Activated B cell treated with CpG ODN at 0.5 μM for 24 hours (primary cell): ENCODE measurements around the gene SYNJ2. TPM values are rescaled to one million over a fixed set of nuclear protein-coding genes. Genes with fewer than 3 reads are reported as not detected.

Experiments used
- ATAC-seq: fragments of 200-7000 bp; cut with Tn5 transposase; one replicate; pipeline ENCODE4 v1.10.0; 2021; ENCODE audit warnings: low read depth, mild to moderate bottlenecking, moderate library complexity
- CTCF ChIA-PET: fragments of 350-600 bp; sonication (Branson Sonifier 250); formaldehyde crosslinking; loops from one replicate; lab custom pipeline; 2021; ENCODE audit warnings: antibody characterized with exemption; lab: Charles Lee
- POLR2A ChIA-PET: fragments of 350-600 bp; sonication (Branson Sonifier 250); formaldehyde crosslinking; loops from one replicate; lab custom pipeline; 2021; ENCODE audit warnings: antibody characterized with exemption; lab: Charles Lee
- DNase-seq: peaks from one replicate; pipeline ENCODE4 v3.0.0; 2022
- H3K27ac Mint-ChIP-seq: one replicate; pipeline ENCODE4 v1.8.0; 2020; ENCODE audit warnings: mixed read lengths
- H3K27me3 Mint-ChIP-seq: one replicate; pipeline ENCODE4 v1.8.0; 2021; ENCODE audit warnings: mixed read lengths
- H3K36me3 Mint-ChIP-seq: one replicate; pipeline ENCODE4 v1.8.0; 2021; ENCODE audit warnings: low read depth, mixed read lengths
- H3K4me1 Mint-ChIP-seq: one replicate; pipeline ENCODE4 v1.8.0; 2021; ENCODE audit warnings: mixed read lengths
- H3K4me3 Mint-ChIP-seq: one replicate; pipeline ENCODE4 v1.8.0; 2020; ENCODE audit warnings: mild to moderate bottlenecking, mixed read lengths
- H3K9me3 Mint-ChIP-seq: one replicate; pipeline ENCODE4 v1.8.0; 2020; ENCODE audit warnings: mixed read lengths
- intact Hi-C: fragments of 100-400 bp; cut with micrococcal nuclease; formaldehyde crosslinking; loops from one replicate; pipeline ENCODE4 v1.15.1; 2024
- total RNA-seq: library from RNA; stranded (reverse); gene quantifications from 2 replicates; pipeline ENCODE4 v1.2.3, GENCODE V29; 2022
- TF ChIP-seq, protein P1 (sequence below): fragments of 200-600 bp; IDR thresholded peaks from one replicate; pipeline ENCODE4 v1.8.0; 2022; ENCODE audit warnings: antibody characterized with exemption, mild to moderate bottlenecking

Gene SYNJ2
- total RNA-seq, 1 donor from 2014 or later = 25.0 TPM

DNA sequence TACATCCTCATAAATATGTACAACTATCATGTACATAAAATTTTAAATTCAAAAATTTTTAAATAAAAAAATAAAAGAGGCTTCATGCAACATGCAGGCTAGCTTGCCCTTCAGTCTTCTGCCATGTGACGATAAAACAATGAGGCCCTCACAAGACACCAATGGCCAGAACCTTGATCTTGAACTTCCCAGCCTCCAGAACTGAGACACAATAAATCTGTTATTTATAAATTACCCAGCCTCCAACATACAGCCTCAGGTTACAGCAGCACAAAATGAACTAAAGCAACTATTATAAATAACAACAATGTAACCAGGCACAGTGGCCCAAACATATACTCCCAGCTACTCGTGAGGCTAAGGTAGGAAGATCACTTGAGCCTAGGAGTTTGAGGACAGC is 143.6 kb downstream of the SYNJ2 start:
- POLR2A ChIA-PET = no interaction called here
- Mint-ChIP-seq H3K36me3 (peaks cover 10% of the 10 kb centered on the region), H3K27ac (no peak overlapping the region), H3K27me3 (no peaks in the 10 kb centered on the region), H3K4me1 (no peaks in the 10 kb centered on the region), H3K9me3 (no peaks in the 10 kb centered on the region), H3K4me3 (no peak overlapping the region)
- intact Hi-C loops = no loop called here
- ATAC-seq (no peak), DNase-seq (no peak)
- CTCF ChIA-PET = no interaction called here
- TF ChIP-seq, protein P1, sequence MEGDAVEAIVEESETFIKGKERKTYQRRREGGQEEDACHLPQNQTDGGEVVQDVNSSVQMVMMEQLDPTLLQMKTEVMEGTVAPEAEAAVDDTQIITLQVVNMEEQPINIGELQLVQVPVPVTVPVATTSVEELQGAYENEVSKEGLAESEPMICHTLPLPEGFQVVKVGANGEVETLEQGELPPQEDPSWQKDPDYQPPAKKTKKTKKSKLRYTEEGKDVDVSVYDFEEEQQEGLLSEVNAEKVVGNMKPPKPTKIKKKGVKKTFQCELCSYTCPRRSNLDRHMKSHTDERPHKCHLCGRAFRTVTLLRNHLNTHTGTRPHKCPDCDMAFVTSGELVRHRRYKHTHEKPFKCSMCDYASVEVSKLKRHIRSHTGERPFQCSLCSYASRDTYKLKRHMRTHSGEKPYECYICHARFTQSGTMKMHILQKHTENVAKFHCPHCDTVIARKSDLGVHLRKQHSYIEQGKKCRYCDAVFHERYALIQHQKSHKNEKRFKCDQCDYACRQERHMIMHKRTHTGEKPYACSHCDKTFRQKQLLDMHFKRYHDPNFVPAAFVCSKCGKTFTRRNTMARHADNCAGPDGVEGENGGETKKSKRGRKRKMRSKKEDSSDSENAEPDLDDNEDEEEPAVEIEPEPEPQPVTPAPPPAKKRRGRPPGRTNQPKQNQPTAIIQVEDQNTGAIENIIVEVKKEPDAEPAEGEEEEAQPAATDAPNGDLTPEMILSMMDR = no peak

DNA sequence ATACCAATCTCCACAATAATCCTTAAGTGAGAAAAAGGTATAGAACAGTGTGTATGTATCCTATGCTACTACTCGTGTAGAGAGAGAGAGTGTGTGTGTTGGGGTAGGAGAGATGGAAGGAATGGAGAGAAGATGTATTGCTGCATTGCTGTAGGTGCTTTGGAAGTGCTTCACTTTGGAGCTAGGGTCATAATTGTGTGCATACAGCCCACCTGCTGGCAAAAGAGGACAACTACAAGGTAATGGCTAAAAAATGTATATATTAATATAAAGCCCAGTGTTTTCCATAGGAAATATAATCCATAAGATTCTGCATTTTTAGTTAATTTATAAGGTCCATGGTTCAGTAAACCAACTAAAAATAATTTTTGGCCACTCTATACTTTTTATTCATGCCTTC is 150.3 kb downstream of the SYNJ2 start:
- TF ChIP-seq, protein P1 = peak; percentile 21
- H3K36me3 Mint-ChIP-seq = no peaks in the 10 kb centered on the region
- no peak for DNase-seq
- H3K27ac Mint-ChIP-seq = no peak overlapping the region
- ChIA-PET POLR2A (no interaction called here), CTCF (interaction anchor here (0.5 kb wide), 1 partner anchor 148 kb away, joined by 3 read pairs; no protein-coding TSS in a partner anchor)
- H3K4me3 Mint-ChIP-seq = no peak overlapping the region
- intact Hi-C loops = no loop called here
- no peaks in the 10 kb centered on the region for H3K27me3 Mint-ChIP-seq
- ATAC-seq = no peak
- H3K9me3 Mint-ChIP-seq = no peaks in the 10 kb centered on the region
- no peaks in the 10 kb centered on the region for H3K4me1 Mint-ChIP-seq

DNA sequence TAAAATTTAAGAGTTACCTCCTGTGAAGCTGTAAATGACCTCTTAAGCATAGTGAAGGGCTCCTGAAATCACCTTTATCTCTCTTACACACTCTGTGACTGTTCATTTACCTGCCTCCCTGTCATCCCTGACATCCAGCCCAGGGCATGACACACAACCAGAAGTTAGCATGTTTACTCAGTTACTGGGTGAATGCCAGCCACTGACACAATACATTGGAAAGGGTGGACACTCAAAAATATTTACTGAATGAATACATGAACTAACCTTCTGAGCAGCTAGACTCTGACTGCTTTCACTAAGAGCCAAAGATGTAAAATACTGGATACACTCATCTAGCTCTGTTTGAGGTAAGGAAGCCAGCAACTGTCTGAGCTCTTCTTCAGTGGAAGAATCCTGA is 161.1 kb downstream of the SYNJ2 start:
- intact Hi-C loops = no loop called here
- no peaks in the 10 kb centered on the region for H3K9me3 Mint-ChIP-seq
- ChIA-PET CTCF (no interaction called here), POLR2A (no interaction called here)
- no peak overlapping the region for H3K27ac Mint-ChIP-seq
- H3K4me3 Mint-ChIP-seq = no peak overlapping the region
- ATAC-seq (no peak), DNase-seq (no peak)
- TF ChIP-seq, protein P1 = no peak
- no peaks in the 10 kb centered on the region for H3K27me3 Mint-ChIP-seq
- H3K36me3 Mint-ChIP-seq = peaks cover 31% of the 10 kb centered on the region
- no peaks in the 10 kb centered on the region for H3K4me1 Mint-ChIP-seq

DNA sequence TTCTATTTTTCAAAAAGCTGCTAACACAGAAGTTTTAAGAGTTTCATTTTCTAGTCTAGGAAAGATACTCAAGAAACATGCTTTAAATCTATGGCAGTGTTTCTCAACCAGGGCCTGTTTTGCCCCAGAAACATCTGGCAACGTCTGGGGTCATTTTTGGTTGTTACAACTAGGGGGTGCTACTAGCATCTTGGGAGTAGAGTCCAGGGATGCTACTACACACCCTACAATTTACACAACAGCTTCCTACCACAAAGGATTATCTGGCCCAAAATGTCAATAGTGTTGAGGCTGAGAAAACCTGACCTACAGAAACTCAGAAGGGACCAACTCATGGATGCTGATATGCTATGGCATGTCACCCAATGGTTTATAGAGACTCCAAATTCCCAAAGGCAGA is 162.0 kb downstream of the SYNJ2 start:
- CTCF ChIA-PET = no interaction called here
- no peak overlapping the region for H3K4me3 Mint-ChIP-seq

More for the DNA sequence above, 162.0 kb downstream of the SYNJ2 start:
- intact Hi-C loops = no loop called here
- H3K9me3 Mint-ChIP-seq = no peaks in the 10 kb centered on the region
- peaks cover 31% of the 10 kb centered on the region for H3K36me3 Mint-ChIP-seq
- DNase-seq = no peak
- TF ChIP-seq, protein P1 = no peak
- ATAC-seq = no peak
- no peak overlapping the region for H3K27ac Mint-ChIP-seq
- H3K4me1 Mint-ChIP-seq = no peaks in the 10 kb centered on the region
- POLR2A ChIA-PET = no interaction called here
- no peaks in the 10 kb centered on the region for H3K27me3 Mint-ChIP-seq

Other genes with a start within 250 kb of the SYNJ2 start
- gene SNX9, start 158.6 kb upstream of the SYNJ2 start, total RNA-seq = 38.8 and 40.0 TPM in 2 replicates
- gene SERAC1, start 186.4 kb downstream of the SYNJ2 start, total RNA-seq = 3.0 TPM in 2 replicates
- gene GTF2H5, start 186.5 kb downstream of the SYNJ2 start, total RNA-seq = 16.6 and 16.7 TPM in 2 replicates